ENCODE results near the gene EVA1A.
"Not testable (repeated sequence)": the region's sequence is repeated elsewhere in the genome, so short reads cannot be mapped to it uniquely, and the experiment has no call there.

Gene EVA1A

DNA sequence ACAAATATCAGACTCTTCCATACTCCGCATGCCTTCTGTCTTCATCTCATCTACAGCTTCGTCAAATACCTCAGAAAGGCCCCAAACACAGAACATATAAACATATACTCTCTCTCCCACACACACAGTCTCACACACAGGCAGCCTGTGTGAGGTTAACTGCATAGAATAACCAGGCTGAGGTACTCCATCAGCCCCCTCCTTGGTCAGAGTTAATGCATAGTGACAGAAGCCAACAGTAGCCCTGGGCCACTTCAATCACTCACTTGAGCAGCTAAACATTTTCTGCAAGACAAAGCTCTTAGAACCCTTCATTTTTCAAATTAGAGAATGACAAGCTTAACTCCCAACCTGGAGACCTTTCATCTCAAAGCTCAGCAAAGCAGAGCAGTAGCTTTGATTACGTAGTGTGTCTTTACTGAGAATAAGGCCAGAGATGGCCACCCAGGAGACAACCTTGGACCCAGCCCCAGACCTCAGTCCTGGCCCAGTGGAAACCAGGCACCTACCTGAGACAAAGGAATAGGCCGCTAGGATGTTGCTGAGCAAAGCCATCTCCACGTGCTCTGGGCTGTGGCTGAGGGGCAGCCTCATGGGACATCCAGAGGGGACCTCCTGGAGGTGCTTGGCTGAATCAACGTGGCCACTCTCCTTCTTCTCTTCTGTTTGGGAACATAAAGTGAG lies 43.0 kb downstream of the EVA1A start:
- DNase-seq (ENCODE audit: low read depth) = no peak

DNA sequence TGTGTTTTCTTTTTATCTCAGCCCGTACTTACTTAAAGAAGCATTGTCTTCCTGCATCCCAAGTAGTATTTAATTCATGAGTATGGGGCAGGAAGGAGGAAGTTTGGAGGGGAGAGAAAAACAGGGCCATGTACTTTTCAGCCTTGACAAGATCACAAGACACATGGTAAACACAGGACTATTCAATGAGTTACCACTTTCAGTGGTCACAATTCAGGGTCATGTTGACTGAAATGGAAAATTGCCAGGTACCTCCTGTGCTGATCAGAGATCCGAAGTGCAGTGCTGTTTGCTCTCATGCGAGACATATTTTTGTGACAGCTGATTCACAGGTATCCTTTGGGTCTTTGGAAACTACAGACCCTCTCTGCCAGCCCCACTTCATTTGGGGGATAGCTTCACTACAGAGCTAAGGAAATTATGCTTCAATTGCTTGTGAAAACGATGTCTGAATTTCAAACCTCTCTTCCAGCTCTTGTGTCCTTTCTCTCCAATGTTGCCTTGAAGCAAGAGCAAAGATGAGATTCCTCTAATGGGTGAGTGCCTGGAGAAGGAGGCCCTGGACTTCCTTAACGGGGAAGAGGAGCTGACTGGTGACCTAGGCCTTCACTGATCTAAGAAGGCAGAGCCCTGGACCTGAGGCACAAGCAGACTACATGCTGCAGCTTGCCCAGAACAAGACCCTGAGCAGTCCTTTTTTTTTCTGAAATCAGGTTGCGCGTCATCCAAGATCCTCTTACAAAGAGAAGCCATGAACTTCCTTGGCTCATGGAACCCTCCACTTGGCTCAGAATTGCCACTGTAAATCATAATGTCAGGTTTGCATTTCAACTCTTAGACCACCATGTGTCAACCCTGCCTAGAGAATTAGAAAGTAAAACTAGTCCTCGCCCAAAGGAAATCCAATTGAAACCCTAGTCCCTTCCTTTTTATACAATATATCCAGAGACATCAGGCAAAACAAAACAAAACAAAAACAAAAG lies 44.1 kb downstream of the EVA1A start:
- DNase-seq (ENCODE audit: low read depth) = no peak

- DNase-seq (ENCODE audit: low read depth) = no peak
Measured at GRCh38 chr2:75515584-75516368, 45.0 kb downstream of the EVA1A start.

DNA sequence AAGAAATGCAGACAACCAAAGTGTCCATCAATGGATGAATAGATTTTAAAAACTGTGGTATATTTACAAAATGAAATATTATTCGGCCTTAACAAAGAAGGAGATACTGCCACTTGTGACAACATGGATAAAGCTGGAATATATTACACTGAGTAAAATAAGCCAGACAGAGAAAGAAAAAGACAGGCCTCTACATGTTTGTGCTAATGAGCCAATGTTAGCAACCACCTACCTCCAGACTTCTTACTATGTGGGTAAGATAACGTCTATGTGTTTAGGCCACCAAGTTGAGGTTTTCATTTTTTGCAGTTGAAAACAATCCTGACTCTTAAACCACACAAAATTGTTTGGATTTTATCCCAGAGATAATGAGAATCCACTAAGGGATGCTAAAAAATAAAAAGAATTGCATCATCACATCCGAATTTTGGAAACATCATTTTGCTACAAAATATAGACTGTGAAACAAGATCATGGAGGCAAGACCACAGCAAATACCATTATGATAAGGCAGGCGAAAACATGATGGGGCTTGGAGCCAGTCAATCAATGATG lies 47.0 kb downstream of the EVA1A start:
- DNase-seq (ENCODE audit: low read depth) = no peak

DNA sequence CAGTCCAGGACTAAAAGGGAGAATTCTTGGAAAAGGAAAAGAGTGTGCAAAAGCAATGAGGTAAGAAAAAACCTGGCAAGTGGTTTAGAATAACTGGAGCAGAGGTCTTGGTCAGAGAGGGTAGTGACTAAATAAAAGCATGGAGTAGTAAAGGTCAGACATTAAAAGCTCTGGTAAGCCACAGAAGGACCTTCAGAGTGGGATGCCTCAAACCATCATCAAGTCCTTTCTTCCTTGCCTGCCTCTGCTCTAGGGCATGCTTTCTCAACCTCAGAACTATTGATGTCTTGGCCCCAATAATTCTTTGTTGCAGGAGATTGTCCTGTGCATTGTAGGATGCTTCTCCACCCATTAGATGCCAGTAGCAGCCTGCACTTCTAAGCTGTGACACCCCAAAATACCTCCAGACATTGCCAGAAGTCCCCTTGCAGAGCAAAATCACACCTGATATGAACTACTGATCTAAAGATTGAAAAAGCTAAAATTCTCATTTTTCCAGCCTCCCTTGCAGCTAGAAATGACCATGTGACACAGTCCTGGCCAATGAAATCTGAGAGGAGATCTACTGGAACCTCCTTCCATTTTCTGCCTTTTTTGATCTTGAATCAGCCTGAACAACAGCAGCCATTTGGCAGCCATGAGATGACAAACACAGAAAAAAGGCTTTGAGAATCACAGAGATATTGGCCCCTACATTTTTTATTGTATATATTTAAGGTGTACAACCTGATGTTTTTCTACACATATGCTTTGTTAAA lies 48.1 kb downstream of the EVA1A start:
- DNase-seq (ENCODE audit: low read depth) = no peak

- DNase-seq (ENCODE audit: low read depth) = no peak
Measured at GRCh38 chr2:75506101-75506697, 54.5 kb downstream of the EVA1A start.

GRCh38 chr2:75505012-75505411 lies 55.7 kb downstream of the EVA1A start:
- DNase-seq (ENCODE audit: low read depth) = no peak

DNA sequence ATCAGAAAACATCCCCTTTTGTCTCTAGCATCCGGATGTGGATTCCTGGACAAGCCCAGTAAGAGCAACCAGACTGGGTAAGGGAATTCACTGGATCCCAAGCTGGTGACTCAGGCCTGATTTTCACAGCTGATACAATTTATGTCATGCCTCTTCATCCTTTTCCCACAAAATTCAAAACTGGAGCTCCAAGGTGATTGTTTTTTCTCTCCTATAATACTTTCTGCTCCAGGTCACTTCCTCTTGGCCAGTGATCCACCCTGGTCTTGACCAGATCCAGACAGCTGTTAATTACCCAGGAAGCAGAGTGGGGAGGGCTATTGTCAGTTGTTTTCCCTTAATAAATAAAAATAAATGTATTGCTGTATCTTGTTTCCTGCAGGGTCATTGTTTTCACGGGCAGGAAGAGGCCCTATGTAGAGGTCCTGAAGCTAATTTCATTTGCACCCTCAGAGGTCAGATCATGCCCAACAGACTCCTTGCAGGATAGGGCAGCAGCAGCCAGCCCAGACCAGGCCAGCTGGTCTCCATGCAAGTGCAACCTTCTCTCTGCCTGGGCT lies 57.6 kb downstream of the EVA1A start:
- DNase-seq (ENCODE audit: low read depth) = no peak

GRCh38 chr2:75500633-75501032 lies 60.1 kb downstream of the EVA1A start:
- DNase-seq (ENCODE audit: low read depth) = no peak

- no peak for DNase-seq (ENCODE audit: low read depth)
Measured at GRCh38 chr2:75499534-75499933, 61.2 kb downstream of the EVA1A start.

- DNase-seq (ENCODE audit: low read depth) = no peak
Measured at GRCh38 chr2:75498907-75499306, 61.8 kb downstream of the EVA1A start.

DNA sequence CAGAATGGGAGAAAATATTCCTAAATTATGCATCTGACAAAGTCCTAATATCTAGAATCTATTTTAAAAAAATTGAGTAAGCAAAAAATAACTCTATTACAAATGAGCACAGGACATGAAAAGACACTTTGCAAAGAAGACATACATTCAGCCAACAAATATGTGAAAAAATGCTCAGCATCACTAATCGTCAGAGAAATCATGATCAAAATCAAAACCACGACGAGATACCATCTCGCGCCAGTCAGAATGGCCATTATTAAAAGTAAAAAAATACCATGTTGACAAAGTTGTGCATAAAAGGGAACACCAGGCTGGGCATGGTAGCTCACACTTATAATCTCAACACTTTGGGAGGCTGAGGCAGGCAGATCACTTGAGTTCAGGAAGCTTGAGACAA lies 63.5 kb downstream of the EVA1A start:
- no peak for DNase-seq (ENCODE audit: low read depth)

GRCh38 chr2:75495862-75496261 lies 64.9 kb downstream of the EVA1A start:
- DNase-seq (ENCODE audit: low read depth) = no peak

DNA sequence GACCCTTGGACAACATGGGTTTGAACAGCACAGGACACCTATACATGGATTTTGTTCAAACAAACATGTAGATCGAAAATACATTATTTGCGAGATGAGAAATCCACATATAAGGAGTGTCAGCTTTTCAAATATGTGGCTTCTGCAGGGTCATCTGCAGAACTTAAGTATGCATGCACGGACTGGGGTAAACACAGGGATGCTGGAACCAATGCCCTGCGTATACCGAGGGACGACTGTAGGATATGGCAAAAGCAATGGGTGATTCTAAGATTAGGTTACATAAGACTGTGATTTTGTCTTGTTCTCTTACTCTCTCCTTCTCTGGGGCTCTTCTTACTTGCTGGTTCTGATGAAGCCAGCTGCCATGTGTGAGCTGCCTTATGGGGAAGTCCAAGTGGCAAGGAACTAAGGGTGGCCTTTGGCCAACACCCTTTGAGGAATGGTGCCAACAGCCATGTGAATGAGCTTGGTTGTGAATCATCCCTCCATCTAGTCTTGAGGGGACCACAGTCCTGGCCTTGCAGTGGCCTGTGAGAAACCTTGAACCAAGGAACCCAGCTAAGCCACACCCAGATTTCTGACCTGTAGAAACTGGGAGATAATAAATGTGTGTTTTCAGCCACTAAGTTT lies 66.5 kb downstream of the EVA1A start:
- no peak for DNase-seq (ENCODE audit: low read depth)

GRCh38 chr2:75493230-75493629 lies 67.5 kb downstream of the EVA1A start:
- no peak for DNase-seq (ENCODE audit: low read depth)

- no peak for DNase-seq (ENCODE audit: low read depth)
Measured at GRCh38 chr2:75491129-75491753, 69.5 kb downstream of the EVA1A start.

DNA sequence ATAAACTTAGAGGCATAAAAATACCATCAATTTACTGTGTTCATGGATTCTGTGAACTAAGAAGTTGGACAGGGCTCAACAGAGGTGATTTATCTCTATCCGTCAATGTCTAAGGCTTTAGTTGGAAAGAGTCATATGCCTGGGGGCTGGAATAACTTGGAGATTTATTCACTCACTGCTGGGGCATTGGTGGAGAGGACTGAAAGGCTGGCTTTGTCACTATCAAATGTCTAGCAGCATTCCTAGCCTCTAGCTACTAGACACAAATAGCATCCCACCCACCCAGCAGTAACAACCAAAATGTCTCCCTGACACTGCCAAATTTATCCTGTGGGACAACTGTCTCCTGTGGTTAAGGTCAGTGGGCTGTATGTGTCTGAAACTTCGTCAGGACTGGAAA lies 71.0 kb downstream of the EVA1A start:
- DNase-seq (ENCODE audit: low read depth) = no peak

GRCh38 chr2:75488157-75488556 lies 72.6 kb downstream of the EVA1A start:
- DNase-seq (ENCODE audit: low read depth) = no peak

DNA sequence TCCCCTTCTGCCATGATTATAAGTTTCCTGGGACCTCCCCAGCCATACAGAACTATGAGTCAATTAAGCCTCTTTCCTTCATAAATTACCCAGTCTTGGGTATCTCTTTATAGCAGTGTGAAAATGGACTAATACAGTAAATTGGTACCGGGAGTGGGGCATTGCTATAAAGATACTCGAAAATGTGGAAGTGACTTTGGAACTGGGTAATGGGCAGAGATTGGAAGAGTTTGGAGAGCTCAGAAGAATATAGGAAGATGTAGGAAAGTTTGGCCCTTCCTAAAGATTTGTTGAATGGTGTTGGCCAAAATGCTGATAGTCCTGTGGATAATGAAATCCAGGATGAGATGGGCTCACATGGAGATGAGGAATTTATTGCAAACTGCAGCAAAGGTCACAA lies 74.0 kb downstream of the EVA1A start:
- not testable (repeated sequence) for DNase-seq (ENCODE audit: low read depth)

DNA sequence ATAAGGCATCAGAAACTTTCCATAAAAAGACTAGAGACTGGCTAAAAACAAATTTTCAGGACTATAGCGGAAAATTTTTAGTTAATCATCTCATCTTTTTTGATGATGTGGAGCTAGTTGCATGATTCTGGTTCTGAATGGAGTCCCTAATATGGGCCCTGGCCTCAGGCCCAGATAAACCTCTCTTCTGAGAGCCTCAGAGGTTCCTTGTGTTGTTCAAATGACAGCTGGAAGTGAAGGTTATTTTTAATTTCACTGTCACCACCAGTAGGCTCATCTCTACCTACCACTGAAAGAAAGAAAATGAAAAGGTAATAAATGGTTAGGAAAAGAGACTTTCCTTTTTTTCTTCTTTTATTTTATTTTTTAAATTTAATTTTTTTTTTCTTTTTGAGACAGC lies 75.9 kb downstream of the EVA1A start:
- no peak for DNase-seq (ENCODE audit: low read depth)

Measured in stimulated activated CD4-positive, alpha-beta T cell treated with anti-CD3 and anti-CD28 coated beads, Interleukin-2, amount 100 ng/mL, for 4 hours (primary cell).